Spleen (tissue), 11 donors: ENCODE data around the gene FOXO3. TPM values are rescaled to one million over a fixed set of nuclear protein-coding genes. Genes with fewer than 3 reads are reported as not detected.
"Not testable (repeated sequence)": the region's sequence is repeated elsewhere in the genome, so short reads cannot be mapped to it uniquely, and the experiment has no call there.

ENCODE experiments used
- DNase-seq: peaks from one replicate; pipeline ENCODE4 v3.0.0-alpha.2; 2020
- H3K27ac ChIP-seq, 8 donors: fragments of 200-600 bp; sonication (generic) in 7 of 8; 1 replicate in 4 of 8; 2 replicates in 4 of 8; pipeline versions ENCODE4 v1.5.0 to v1.8.0; 2016 to 2021; ENCODE audit warnings: inconsistent platforms in 4 of 8, mild to moderate bottlenecking in 4 of 8, moderate library complexity in 1 of 8
- H3K27me3 ChIP-seq, 7 donors: fragments of 200-600 bp; sonication (generic) in 6 of 7; replicated peaks in 1 of 7; 1 replicate in 4 of 7; 2 replicates in 3 of 7; pipeline versions ENCODE4 v1.5.0 to v1.8.0; 2016 to 2021; ENCODE audit warnings: inconsistent platforms in 3 of 7, mild to moderate bottlenecking in 1 of 7
- H3K36me3 ChIP-seq, 6 donors: fragments of 200-600 bp; sonication (generic) in 5 of 6; 1 replicate in 4 of 6; 2 replicates in 2 of 6; pipeline versions ENCODE4 v1.5.0 to v1.8.0; 2016 to 2021; ENCODE audit warnings: inconsistent platforms in 2 of 6
- H3K4me1 ChIP-seq, 6 donors: fragments of 200-600 bp; sonication (generic) in 5 of 6; 1 replicate in 3 of 6; 2 replicates in 3 of 6; pipeline versions ENCODE4 v1.5.0 to v1.8.0; 2016 to 2021; ENCODE audit warnings: inconsistent platforms in 3 of 6
- H3K4me3 ChIP-seq, 8 donors: fragments of 200-600 bp; sonication (generic) in 7 of 8; 1 replicate in 4 of 8; 2 replicates in 4 of 8; pipeline versions ENCODE4 v1.5.0 to v1.8.0; 2016 to 2021; ENCODE audit warnings: inconsistent platforms in 4 of 8, mild to moderate bottlenecking in 4 of 8, moderate library complexity in 2 of 8
- H3K9me3 ChIP-seq, 8 donors: fragments of 200-600 bp; sonication (generic) in 7 of 8; 1 replicate in 4 of 8; 2 replicates in 4 of 8; pipeline versions ENCODE4 v1.5.0 to v1.8.0; 2016 to 2021; ENCODE audit warnings: inconsistent platforms in 4 of 8
- POLR2A ChIP-seq, 3 donors: fragments of 450-650 bp; IDR thresholded peaks; one replicate each; pipeline ENCODE4 v1.5.1; 2017; ENCODE audit warnings: antibody characterized with exemption in 3 of 3, mild to moderate bottlenecking in 1 of 3
- POLR2AphosphoS5 ChIP-seq, 3 donors: sonication (generic); formaldehyde crosslinking; IDR thresholded peaks; one replicate each; pipeline ENCODE4 v1.5.1; 2017; ENCODE audit warnings: antibody characterized with exemption in 3 of 3
- WGBS, 5 donors: extraction: QIAGEN DNeasy Blood & Tissue Kit in 3 of 5; methylation state at CpG; one replicate each; pipeline versions ENCODE4 v1.1.5 to v1.1.7; 2013 to 2018; 5-methylcytosine and 5-hydroxymethylcytosine counted together
- intact Hi-C: fragments of 100-400 bp; cut with DNase I; formaldehyde crosslinking; loops from one replicate; pipeline ENCODE4 v1.15.0; 2023; ENCODE audit warnings: low total_unique reads
- polyA plus RNA-seq, 3 donors: library from polyadenylated mRNA; stranded (reverse); fragments of 200-250 nt; gene quantifications; one replicate each; pipeline ENCODE4 v1.2.1, GENCODE V29; 2013
- total RNA-seq, 7 donors: library from RNA; depleted of rRNA in 3 of 7; stranded (reverse); fragments of >200 nt in 3 of 7; fragmentation: NEBNext Ultra II Directional in 4 of 7; extraction: Animal tissue kit (Norgen Biotek cat#: 25700) in 4 of 7; gene quantifications; one replicate each; pipeline versions ENCODE4 v1.1.0 to v1.2.1, GENCODE V29; 2016 to 2021
- TF ChIP-seq, protein P1 (sequence below), 11 experiments: fragments of 200-600 bp in 7 of 11; fragments of 450-650 bp in 4 of 11; sonication (generic) in 4 of 11; IDR thresholded peaks in 8 of 11; conservative IDR thresholded peaks in 3 of 11; 1 replicate in 7 of 11; 2 replicates in 4 of 11; pipeline versions ENCODE4 v1.4.0 to v1.8.0; 2016 to 2021; ENCODE audit warnings: antibody characterized with exemption in 11 of 11, inconsistent platforms in 4 of 11, mild to moderate bottlenecking in 1 of 11
- donor health status: healthy with polysubstance abuse.
- donor health status: DM: no; HTN: no; CAD: no; lungs with moderate emphysema.
- donor health status: DM: no; HTN: no; CAD: no.
- donor health status: Bipolar disorder and iron deficiency.
- donor health status: healthy.
- donor health status: DM: no; HTN: no; CAD: no.
- donor health status: DM: yes; HTN: yes; CAD: no.

The FOXO3 gene
- total and polyA plus RNA-seq, 10 donors, result 9.4 to 86.9 (median 67.0) TPM

DNA sequence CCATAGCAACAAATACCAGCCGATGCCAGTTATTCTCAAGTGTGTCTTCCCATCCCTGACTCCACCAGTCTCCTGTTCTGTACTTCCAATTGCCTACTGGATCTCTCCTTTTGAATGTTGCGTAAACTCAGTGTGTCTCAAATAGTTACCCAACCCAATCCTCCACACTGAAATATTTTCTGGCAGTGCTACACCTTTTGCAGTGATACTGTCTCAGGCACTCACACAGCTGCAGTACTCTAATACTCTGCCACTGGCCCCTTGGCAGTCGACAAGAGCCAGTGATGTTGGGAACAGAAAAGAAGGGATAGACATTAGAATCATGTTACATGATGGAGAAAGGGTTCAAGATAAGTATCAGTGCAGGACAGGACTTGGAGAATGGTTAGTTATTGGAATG lies 31.8 kb upstream of the FOXO3 start:
- no peaks in the 10 kb centered on the region for H3K36me3 ChIP-seq

DNA sequence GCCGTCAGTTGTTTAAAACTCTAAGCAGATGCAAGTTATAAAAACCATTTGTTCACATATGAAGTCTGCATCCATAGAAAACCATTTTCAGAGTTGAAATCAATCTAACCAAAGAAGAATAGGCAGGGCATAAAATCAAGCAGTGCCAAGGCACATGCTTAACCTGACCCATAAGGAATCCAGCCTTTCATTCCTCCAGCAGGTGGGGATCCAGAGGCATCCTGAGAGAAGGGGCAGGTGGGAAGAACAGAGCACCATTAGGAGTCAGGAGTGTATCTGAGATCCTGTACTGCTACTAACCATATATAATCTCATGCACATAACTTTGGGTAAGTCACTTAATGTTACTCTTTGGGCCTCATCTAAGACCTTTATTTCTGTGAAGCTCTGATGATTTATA lies 29.4 kb upstream of the FOXO3 start:
- no peak for TF ChIP-seq POLR2A (IDR thresholded peaks at IDR 0.05)
- TF ChIP-seq, protein P1, sequence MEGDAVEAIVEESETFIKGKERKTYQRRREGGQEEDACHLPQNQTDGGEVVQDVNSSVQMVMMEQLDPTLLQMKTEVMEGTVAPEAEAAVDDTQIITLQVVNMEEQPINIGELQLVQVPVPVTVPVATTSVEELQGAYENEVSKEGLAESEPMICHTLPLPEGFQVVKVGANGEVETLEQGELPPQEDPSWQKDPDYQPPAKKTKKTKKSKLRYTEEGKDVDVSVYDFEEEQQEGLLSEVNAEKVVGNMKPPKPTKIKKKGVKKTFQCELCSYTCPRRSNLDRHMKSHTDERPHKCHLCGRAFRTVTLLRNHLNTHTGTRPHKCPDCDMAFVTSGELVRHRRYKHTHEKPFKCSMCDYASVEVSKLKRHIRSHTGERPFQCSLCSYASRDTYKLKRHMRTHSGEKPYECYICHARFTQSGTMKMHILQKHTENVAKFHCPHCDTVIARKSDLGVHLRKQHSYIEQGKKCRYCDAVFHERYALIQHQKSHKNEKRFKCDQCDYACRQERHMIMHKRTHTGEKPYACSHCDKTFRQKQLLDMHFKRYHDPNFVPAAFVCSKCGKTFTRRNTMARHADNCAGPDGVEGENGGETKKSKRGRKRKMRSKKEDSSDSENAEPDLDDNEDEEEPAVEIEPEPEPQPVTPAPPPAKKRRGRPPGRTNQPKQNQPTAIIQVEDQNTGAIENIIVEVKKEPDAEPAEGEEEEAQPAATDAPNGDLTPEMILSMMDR (IDR thresholded peaks at IDR 0.05 in 8 of 11, conservative IDR thresholded peaks at IDR 0.05 in 3 of 11), result no peak
- TF ChIP-seq POLR2AphosphoS5 (IDR thresholded peaks at IDR 0.05), result no peak
- Histone ChIP-seq H3K9me3 (no peaks in the 10 kb centered on the region), H3K4me1 (no peaks in the 10 kb centered on the region), H3K27me3 (no peaks in the 10 kb centered on the region), H3K27ac (no peak overlapping the region), H3K36me3 (no peaks in the 10 kb centered on the region), H3K4me3 (no peak overlapping the region)
- DNase-seq, result no peak
- intact Hi-C loops, result no loop called here
- 88 to 98% (median 91%) methylated on average over 1 of the region's 1 CpG for WGBS, 5 donors

More for the DNA sequence above, 31.8 kb upstream of the FOXO3 start:
- no peaks in the 10 kb centered on the region for H3K27me3 ChIP-seq
- no peak overlapping the region for H3K27ac ChIP-seq
- no peak overlapping the region for H3K4me3 ChIP-seq
- intact Hi-C loops, result loop anchor here (5.0 kb wide), 2 partner anchors 417 to 552 kb away; no protein-coding TSS in a partner anchor
- TF ChIP-seq, protein P1 (IDR thresholded peaks at IDR 0.05 in 8 of 11, conservative IDR thresholded peaks at IDR 0.05 in 3 of 11), result no peak
- no peak for TF ChIP-seq POLR2AphosphoS5 (IDR thresholded peaks at IDR 0.05)
- TF ChIP-seq POLR2A (IDR thresholded peaks at IDR 0.05), result no peak
- no peaks in the 10 kb centered on the region for H3K9me3 ChIP-seq
- H3K4me1 ChIP-seq, result no peaks in the 10 kb centered on the region
- DNase-seq, result no peak
- 55 to 92% (median 65%) methylated on average over 3 of the region's 3 CpGs for WGBS, 5 donors

DNA sequence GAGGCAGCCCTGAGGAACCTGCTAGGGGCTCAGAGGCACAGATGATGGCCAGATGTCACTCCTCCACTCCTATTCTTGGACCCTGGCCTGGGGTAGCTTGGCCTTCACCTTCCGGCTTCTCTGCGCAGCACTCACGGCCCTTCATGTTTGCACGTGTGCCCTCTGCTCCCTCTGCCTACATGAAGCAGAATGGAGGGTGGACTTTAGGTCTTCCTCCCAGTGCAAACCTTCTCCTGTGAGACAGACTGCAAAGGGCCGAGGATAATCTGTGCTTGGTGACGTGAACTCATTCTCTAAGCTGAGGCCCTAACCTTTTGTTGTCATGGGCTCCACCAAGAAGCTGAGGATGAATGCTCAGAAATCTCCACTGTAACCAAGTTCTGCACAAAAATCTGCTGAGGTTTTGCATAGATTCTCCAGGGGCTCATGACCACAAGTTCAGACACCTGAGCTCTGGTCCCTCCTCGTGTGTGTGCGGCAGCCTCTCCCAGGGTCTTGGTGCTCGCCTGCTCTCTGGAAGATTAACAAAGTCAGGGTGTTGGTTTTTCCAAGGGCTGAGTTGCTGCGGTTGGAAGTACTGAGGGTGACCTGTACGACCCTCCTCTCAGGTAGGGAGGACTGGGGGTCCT lies 25.5 kb upstream of the FOXO3 start:
- TF ChIP-seq POLR2AphosphoS5 (IDR thresholded peaks at IDR 0.05) (no peak), POLR2A (IDR thresholded peaks at IDR 0.05) (no peak)
- TF ChIP-seq, protein P1 (IDR thresholded peaks at IDR 0.05 in 8 of 11, conservative IDR thresholded peaks at IDR 0.05 in 3 of 11), result no peak
- Histone ChIP-seq H3K9me3 (peaks cover 0 to 6% (median 0%) of the 10 kb centered on the region in 8 donors), H3K27ac (no peak overlapping the region), H3K4me3 (no peak overlapping the region), H3K27me3 (no peaks in the 10 kb centered on the region), H3K4me1 (peaks cover 0 to 2% (median 0%) of the 10 kb centered on the region in 6 donors), H3K36me3 (no peaks in the 10 kb centered on the region)
- DNase-seq, result no peak
- intact Hi-C loops, result no loop called here
- 81 to 92% (median 86%) methylated on average over 11 of the region's 11 CpGs for WGBS, 5 donors

DNA sequence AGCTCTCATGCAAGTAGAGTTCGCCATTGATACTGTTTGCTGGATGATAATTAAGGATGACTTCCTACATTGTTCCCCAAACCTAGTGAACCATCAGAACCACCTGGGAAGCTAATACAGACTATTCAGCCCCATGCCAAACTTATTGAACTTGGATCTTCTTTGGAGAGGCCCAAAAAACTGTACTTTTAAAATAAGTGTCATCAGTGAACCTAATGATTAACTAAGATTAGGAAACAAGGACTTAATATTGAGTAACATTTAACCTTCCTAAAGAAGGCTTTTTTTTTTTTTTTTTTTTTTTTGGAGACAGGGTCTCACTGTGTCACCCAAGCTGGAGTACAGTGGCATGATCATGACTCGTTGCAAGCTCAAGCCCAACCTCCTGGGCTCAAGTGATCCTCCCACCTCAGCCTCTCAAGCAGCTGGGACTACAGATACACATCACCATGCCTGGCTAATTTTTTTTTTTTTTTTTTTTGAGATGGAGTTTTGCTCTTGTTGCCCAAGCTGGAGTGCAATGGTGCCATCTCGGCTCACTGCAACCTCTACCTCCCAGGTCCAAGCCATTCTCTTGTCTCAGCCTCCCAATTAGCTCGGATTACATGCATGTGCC lies 24.7 kb upstream of the FOXO3 start:
- DNase-seq, H3K36me3 ChIP-seq, H3K4me1 ChIP-seq, H3K27ac ChIP-seq, H3K4me3 ChIP-seq, H3K27me3 ChIP-seq, intact Hi-C loops, H3K9me3 ChIP-seq: not testable (repeated sequence)
- WGBS, 5 donors, result 80 to 93% (median 85%) methylated on average over 4 of the region's 4 CpGs
